ENCODE results near the gene CDH13. TPM values are rescaled to one million over a fixed set of nuclear protein-coding genes. Genes with fewer than 3 reads are reported as not detected.

The CDH13 gene
- polyA plus RNA-seq, 1 donor from 2014 or later = 3.2 TPM

GRCh38 chr16:83789642-83790401, 1163.1 kb downstream of the CDH13 start:
- Histone ChIP-seq H3K27me3 (ENCODE audit: insufficient read depth, low read depth, low read length) (no peaks in the 10 kb centered on the region), H3K79me2 (replicated peaks; ENCODE audit: insufficient read depth, low read length) (no peaks in the 10 kb centered on the region), H3K4me3 (ENCODE audit: low read length) (no peak overlapping the region), H3K9me2 (ENCODE audit: insufficient read depth, low read length) (no peaks in the 10 kb centered on the region), H3K9me3 (ENCODE audit: low read length) (no peaks in the 10 kb centered on the region), H2AFZ (ENCODE audit: low read depth, low read length) (no peak overlapping the region), H3K9ac (ENCODE audit: low read length) (no peak overlapping the region), H3F3A (ENCODE audit: insufficient read depth, low read length, poor library complexity, severe bottlenecking) (no peaks in the 10 kb centered on the region), H3K27ac (ENCODE audit: low read length) (no peak overlapping the region), H3K4me2 (ENCODE audit: low read length) (no peak overlapping the region), H4K20me1 (ENCODE audit: insufficient read depth) (no peaks in the 10 kb centered on the region), H3K36me3 (ENCODE audit: insufficient read depth, low read length) (no peaks in the 10 kb centered on the region)
- TF ChIP-seq SMC3 (conservative IDR thresholded peaks at IDR 0.05; ENCODE audit: poor library complexity) (no peak), REST (IDR thresholded peaks at IDR 0.05; ENCODE audit: borderline replicate concordance) (no peak), CTCF (IDR thresholded peaks at IDR 0.05; ENCODE audit: poor library complexity, severe bottlenecking) (no peak), MXI1 (conservative IDR thresholded peaks at IDR 0.05; ENCODE audit: poor library complexity, severe bottlenecking) (no peak), POLR2AphosphoS5 (IDR thresholded peaks at IDR 0.05) (no peak), EP300 (conservative IDR thresholded peaks at IDR 0.05; ENCODE audit: poor library complexity, severe bottlenecking) (no peak), RAD21 (conservative IDR thresholded peaks at IDR 0.05) (no peak), TAF1 (IDR thresholded peaks at IDR 0.05; ENCODE audit: low read depth) (no peak), EZH2 (IDR thresholded peaks at IDR 0.05; ENCODE audit: borderline replicate concordance, insufficient read depth, low read length, poor library complexity, severe bottlenecking) (no peak)

- no peaks in the 10 kb centered on the region for H4K20me1 ChIP-seq (ENCODE audit: insufficient read depth)
- H3K79me2 ChIP-seq (replicated peaks; ENCODE audit: insufficient read depth, low read length) = no peaks in the 10 kb centered on the region
- no peak overlapping the region for H3K4me3 ChIP-seq (ENCODE audit: low read length)
- no peak overlapping the region for H3K27ac ChIP-seq (ENCODE audit: low read length)
- H3F3A ChIP-seq (ENCODE audit: insufficient read depth, low read length, poor library complexity, severe bottlenecking) = no peaks in the 10 kb centered on the region
- H3K9me3 ChIP-seq (ENCODE audit: low read length) = no peaks in the 10 kb centered on the region
- H3K36me3 ChIP-seq (ENCODE audit: insufficient read depth, low read length) = no peaks in the 10 kb centered on the region
- no peak for TF ChIP-seq TAF1 (IDR thresholded peaks at IDR 0.05; ENCODE audit: low read depth)
- TF ChIP-seq RAD21 (conservative IDR thresholded peaks at IDR 0.05) = no peak
- no peak for TF ChIP-seq SMC3 (conservative IDR thresholded peaks at IDR 0.05; ENCODE audit: poor library complexity)
- no peak for TF ChIP-seq EP300 (conservative IDR thresholded peaks at IDR 0.05; ENCODE audit: poor library complexity, severe bottlenecking)
- H2AFZ ChIP-seq (ENCODE audit: low read depth, low read length) = no peak overlapping the region
- no peaks in the 10 kb centered on the region for H3K9me2 ChIP-seq (ENCODE audit: insufficient read depth, low read length)
- no peak overlapping the region for H3K9ac ChIP-seq (ENCODE audit: low read length)
- no peaks in the 10 kb centered on the region for H3K27me3 ChIP-seq (ENCODE audit: insufficient read depth, low read depth, low read length)
- no peak overlapping the region for H3K4me2 ChIP-seq (ENCODE audit: low read length)
These were observed 1165.1 kb downstream of the CDH13 start for GRCh38 chr16:83791916-83792315.

All from neural cell (in vitro differentiated cells).